Bronchial epithelial cell (primary cell): ENCODE results near the gene TLE7. TPM values are rescaled to one million over a fixed set of nuclear protein-coding genes. Genes with fewer than 3 reads are reported as not detected.

ENCODE experiments used
- DNase-seq: peaks from one replicate; pipeline ENCODE4 v3.0.0-alpha.2; 2010; ENCODE audit warnings: low read depth
- FAIRE-seq: peaks from 2 replicates; lab custom pipeline; 2011; peaks lifted over from hg19 to GRCh38; lab: Jason Lieb, UNC
- H3K27me3 ChIP-seq: 2 replicates; pipeline ENCODE4 v1.5.1; 2011; ENCODE audit warnings: low read length; ENCODE audit not compliant: control insufficient read depth, insufficient read depth
- H3K36me3 ChIP-seq: 2 replicates; pipeline ENCODE4 v1.5.1; 2011; ENCODE audit warnings: low read length; ENCODE audit not compliant: control insufficient read depth, insufficient read depth
- H3K4me3 ChIP-seq: 2 replicates; pipeline ENCODE4 v1.5.1; 2011; ENCODE audit warnings: mild to moderate bottlenecking, low read depth, low read length, control low read depth
- CTCF ChIP-seq: IDR thresholded peaks from 2 replicates; pipeline ENCODE4 v1.5.1; 2011; ENCODE audit warnings: mild to moderate bottlenecking, moderate library complexity, low read length, control low read depth, inconsistent platforms; ENCODE audit not compliant: insufficient read depth, severe bottlenecking
- total RNA-seq: library from RNA; depleted of rRNA; stranded (reverse); fragments of >200 nt; gene quantifications from 2 replicates; pipeline ENCODE4 v1.2.1, GENCODE V29; 2014

The TLE7 gene
- total RNA-seq, 1 donor from 2014 or later, result not detected

- DNase-seq, result no peak
- no peak for TF ChIP-seq CTCF
- no peak for FAIRE-seq
- Histone ChIP-seq H3K27me3 (no peaks in the 10 kb centered on the region), H3K36me3 (no peaks in the 10 kb centered on the region), H3K4me3 (no peak overlapping the region)
These were observed 35.1 kb downstream of the TLE7 start for GRCh38 chr16:71406724-71407123.

GRCh38 chr16:71406316-71406715 is 35.5 kb downstream of the TLE7 start:
- Histone ChIP-seq H3K36me3 (no peaks in the 10 kb centered on the region), H3K4me3 (no peak overlapping the region), H3K27me3 (no peaks in the 10 kb centered on the region)
- TF ChIP-seq CTCF, result no peak
- DNase-seq (no peak), FAIRE-seq (no peak)

- no peaks in the 10 kb centered on the region for H3K36me3 ChIP-seq
- H3K4me3 ChIP-seq, result no peak overlapping the region
- H3K27me3 ChIP-seq, result no peaks in the 10 kb centered on the region
These were observed 37.5 kb downstream of the TLE7 start for GRCh38 chr16:71404364-71404763.

GRCh38 chr16:71402674-71403073 is 39.2 kb downstream of the TLE7 start:
- H3K27me3 ChIP-seq, result no peaks in the 10 kb centered on the region
- no peak overlapping the region for H3K4me3 ChIP-seq
- no peak for DNase-seq
- FAIRE-seq, result no peak
- no peak for TF ChIP-seq CTCF
- H3K36me3 ChIP-seq, result no peaks in the 10 kb centered on the region

More at GRCh38 chr16:71404364-71404763, 37.5 kb downstream of the TLE7 start:
- no peak for DNase-seq
- FAIRE-seq, result no peak
- no peak for TF ChIP-seq CTCF

GRCh38 chr16:71402007-71402406 is 39.8 kb downstream of the TLE7 start:
- Histone ChIP-seq H3K27me3 (no peaks in the 10 kb centered on the region), H3K36me3 (no peaks in the 10 kb centered on the region), H3K4me3 (no peak overlapping the region)
- no peak for TF ChIP-seq CTCF
- DNase-seq (no peak), FAIRE-seq (no peak)
